ENCODE results near the gene UROC1.

UROC1 gene

GRCh38 chr3:126552688-126553283 is 35.2 kb upstream of the UROC1 start:
- Histone ChIP-seq H3K9me3 (ENCODE audit: low read length) (no peaks in the 10 kb centered on the region), H3K4me3 (ENCODE audit: low read depth in 1 of 2, low read length in 2 of 2) (no peak overlapping the region), H3K27ac (ENCODE audit: low read depth, low read length) (no peak overlapping the region), H3K27me3 (ENCODE audit: control insufficient read depth in 1 of 2, insufficient read depth in 2 of 2, low read length in 2 of 2) (peaks cover 0 to 4% of the 10 kb centered on the region in 2 donors), H3K36me3 (ENCODE audit: insufficient read depth, low read length) (no peaks in the 10 kb centered on the region), H3K4me1 (ENCODE audit: insufficient read depth, low read length) (no peaks in the 10 kb centered on the region), H3K9ac (ENCODE audit: low read length) (no peak overlapping the region)

- Histone ChIP-seq H3K27ac (ENCODE audit: low read depth, low read length) (no peak overlapping the region), H3K9ac (ENCODE audit: low read length) (no peak overlapping the region), H3K4me3 (ENCODE audit: low read depth in 1 of 2, low read length in 2 of 2) (no peak overlapping the region), H3K4me1 (ENCODE audit: insufficient read depth, low read length) (no peaks in the 10 kb centered on the region), H3K9me3 (ENCODE audit: low read length) (no peaks in the 10 kb centered on the region), H3K36me3 (ENCODE audit: insufficient read depth, low read length) (no peaks in the 10 kb centered on the region), H3K27me3 (ENCODE audit: control insufficient read depth in 1 of 2, insufficient read depth in 2 of 2, low read length in 2 of 2) (peaks cover 0 to 4% of the 10 kb centered on the region in 2 donors)
Measured at GRCh38 chr3:126551839-126552687, 34.5 kb upstream of the UROC1 start.

- H3K9ac ChIP-seq (ENCODE audit: low read length): no peak overlapping the region
- H3K27me3 ChIP-seq (ENCODE audit: control insufficient read depth in 1 of 2, insufficient read depth in 2 of 2, low read length in 2 of 2): peaks cover 0 to 4% of the 10 kb centered on the region in 2 donors
- H3K4me3 ChIP-seq (ENCODE audit: low read depth in 1 of 2, low read length in 2 of 2): no peak overlapping the region
- no peaks in the 10 kb centered on the region for H3K9me3 ChIP-seq (ENCODE audit: low read length)
- H3K4me1 ChIP-seq (ENCODE audit: insufficient read depth, low read length): no peaks in the 10 kb centered on the region
- H3K27ac ChIP-seq (ENCODE audit: low read depth, low read length): no peak overlapping the region
- no peaks in the 10 kb centered on the region for H3K36me3 ChIP-seq (ENCODE audit: insufficient read depth, low read length)
Measured at GRCh38 chr3:126551121-126551838, 33.7 kb upstream of the UROC1 start.

GRCh38 chr3:126550488-126551051 is 33.0 kb upstream of the UROC1 start:
- Histone ChIP-seq H3K4me3 (ENCODE audit: low read depth in 1 of 2, low read length in 2 of 2) (no peak overlapping the region), H3K27me3 (ENCODE audit: control insufficient read depth in 1 of 2, insufficient read depth in 2 of 2, low read length in 2 of 2) (peaks cover 0 to 4% of the 10 kb centered on the region in 2 donors), H3K9ac (ENCODE audit: low read length) (no peak overlapping the region), H3K36me3 (ENCODE audit: insufficient read depth, low read length) (no peaks in the 10 kb centered on the region), H3K27ac (ENCODE audit: low read depth, low read length) (no peak overlapping the region), H3K4me1 (ENCODE audit: insufficient read depth, low read length) (no peaks in the 10 kb centered on the region), H3K9me3 (ENCODE audit: low read length) (no peaks in the 10 kb centered on the region)

GRCh38 chr3:126549861-126550487 is 32.4 kb upstream of the UROC1 start:
- H3K4me1 ChIP-seq (ENCODE audit: insufficient read depth, low read length): no peaks in the 10 kb centered on the region
- H3K4me3 ChIP-seq (ENCODE audit: low read depth in 1 of 2, low read length in 2 of 2): no peak overlapping the region
- H3K9ac ChIP-seq (ENCODE audit: low read length): no peak overlapping the region
- no peaks in the 10 kb centered on the region for H3K36me3 ChIP-seq (ENCODE audit: insufficient read depth, low read length)
- peaks cover 0 to 4% of the 10 kb centered on the region in 2 donors for H3K27me3 ChIP-seq (ENCODE audit: control insufficient read depth in 1 of 2, insufficient read depth in 2 of 2, low read length in 2 of 2)
- H3K27ac ChIP-seq (ENCODE audit: low read depth, low read length): no peak overlapping the region
- no peaks in the 10 kb centered on the region for H3K9me3 ChIP-seq (ENCODE audit: low read length)

GRCh38 chr3:126548556-126549466 is 31.2 kb upstream of the UROC1 start:
- H3K4me3 ChIP-seq (ENCODE audit: low read depth in 1 of 2, low read length in 2 of 2): no peak overlapping the region
- H3K36me3 ChIP-seq (ENCODE audit: insufficient read depth, low read length): no peaks in the 10 kb centered on the region
- no peak overlapping the region for H3K27ac ChIP-seq (ENCODE audit: low read depth, low read length)
- H3K27me3 ChIP-seq (ENCODE audit: control insufficient read depth in 1 of 2, insufficient read depth in 2 of 2, low read length in 2 of 2): peaks cover 0 to 4% of the 10 kb centered on the region in 2 donors
- no peak overlapping the region for H3K9ac ChIP-seq (ENCODE audit: low read length)
- H3K9me3 ChIP-seq (ENCODE audit: low read length): no peaks in the 10 kb centered on the region
- no peaks in the 10 kb centered on the region for H3K4me1 ChIP-seq (ENCODE audit: insufficient read depth, low read length)

- Histone ChIP-seq H3K27ac (ENCODE audit: low read depth, low read length) (no peak overlapping the region), H3K4me1 (ENCODE audit: insufficient read depth, low read length) (no peaks in the 10 kb centered on the region), H3K27me3 (ENCODE audit: control insufficient read depth in 1 of 2, insufficient read depth in 2 of 2, low read length in 2 of 2) (peaks cover 0 to 10% of the 10 kb centered on the region in 2 donors), H3K4me3 (ENCODE audit: low read depth in 1 of 2, low read length in 2 of 2) (no peak overlapping the region), H3K36me3 (ENCODE audit: insufficient read depth, low read length) (no peaks in the 10 kb centered on the region), H3K9me3 (ENCODE audit: low read length) (no peaks in the 10 kb centered on the region), H3K9ac (ENCODE audit: low read length) (no peak overlapping the region)
Measured at GRCh38 chr3:126547721-126548120, 30.1 kb upstream of the UROC1 start.

- Histone ChIP-seq H3K9ac (ENCODE audit: low read length) (no peak overlapping the region), H3K36me3 (ENCODE audit: insufficient read depth, low read length) (no peaks in the 10 kb centered on the region), H3K27me3 (ENCODE audit: control insufficient read depth in 1 of 2, insufficient read depth in 2 of 2, low read length in 2 of 2) (peaks cover 0 to 20% of the 10 kb centered on the region in 2 donors), H3K9me3 (ENCODE audit: low read length) (no peaks in the 10 kb centered on the region), H3K27ac (ENCODE audit: low read depth, low read length) (no peak overlapping the region), H3K4me1 (ENCODE audit: insufficient read depth, low read length) (no peaks in the 10 kb centered on the region), H3K4me3 (ENCODE audit: low read depth in 1 of 2, low read length in 2 of 2) (no peak overlapping the region)
Measured at GRCh38 chr3:126546549-126547239, 29.1 kb upstream of the UROC1 start.

- Histone ChIP-seq H3K9me3 (ENCODE audit: low read length) (no peaks in the 10 kb centered on the region), H3K9ac (ENCODE audit: low read length) (no peak overlapping the region), H3K36me3 (ENCODE audit: insufficient read depth, low read length) (no peaks in the 10 kb centered on the region), H3K27me3 (ENCODE audit: control insufficient read depth in 1 of 2, insufficient read depth in 2 of 2, low read length in 2 of 2) (peaks cover 0 to 27% of the 10 kb centered on the region in 2 donors), H3K4me3 (ENCODE audit: low read depth in 1 of 2, low read length in 2 of 2) (no peak overlapping the region), H3K4me1 (ENCODE audit: insufficient read depth, low read length) (no peaks in the 10 kb centered on the region), H3K27ac (ENCODE audit: low read depth, low read length) (no peak overlapping the region)
Measured at GRCh38 chr3:126546013-126546412, 28.4 kb upstream of the UROC1 start.

GRCh38 chr3:126545544-126545943 is 28.0 kb upstream of the UROC1 start:
- H3K27ac ChIP-seq (ENCODE audit: low read depth, low read length): no peak overlapping the region
- H3K4me3 ChIP-seq (ENCODE audit: low read depth in 1 of 2, low read length in 2 of 2): no peak overlapping the region
- no peaks in the 10 kb centered on the region for H3K9me3 ChIP-seq (ENCODE audit: low read length)
- peaks cover 0 to 27% of the 10 kb centered on the region in 2 donors for H3K27me3 ChIP-seq (ENCODE audit: control insufficient read depth in 1 of 2, insufficient read depth in 2 of 2, low read length in 2 of 2)
- no peak overlapping the region for H3K9ac ChIP-seq (ENCODE audit: low read length)
- H3K36me3 ChIP-seq (ENCODE audit: insufficient read depth, low read length): no peaks in the 10 kb centered on the region
- no peaks in the 10 kb centered on the region for H3K4me1 ChIP-seq (ENCODE audit: insufficient read depth, low read length)
